Measurements from ENCODE around the gene SORCS1. TPM values are rescaled to one million over a fixed set of nuclear protein-coding genes. Genes with fewer than 3 reads are reported as not detected.
"Not testable (repeated sequence)": the region's sequence is repeated elsewhere in the genome, so short reads cannot be mapped to it uniquely, and the experiment has no call there.

SORCS1 gene
- total RNA-seq, 1 experiment from 2014 or later = 0.64 TPM

GRCh38 chr10:106947643-106948042, 216.9 kb downstream of the SORCS1 start:
- no peak for DNase-seq (ENCODE audit: low spot score)

- DNase-seq (ENCODE audit: low spot score) = peak; percentile 14
Measured at GRCh38 chr10:106942035-106942662, 222.4 kb downstream of the SORCS1 start.

- no peak for DNase-seq (ENCODE audit: low spot score)
Measured at GRCh38 chr10:106941297-106942034, 223.0 kb downstream of the SORCS1 start.

- DNase-seq (ENCODE audit: low spot score) = peak; percentile 51
Measured at GRCh38 chr10:106938513-106938912, 226.0 kb downstream of the SORCS1 start.

- DNase-seq (ENCODE audit: low spot score) = no peak
Measured at GRCh38 chr10:106935978-106936451, 228.5 kb downstream of the SORCS1 start.

GRCh38 chr10:106931853-106932249, 232.7 kb downstream of the SORCS1 start:
- no peak for DNase-seq (ENCODE audit: low spot score)

GRCh38 chr10:106931159-106931852, 233.2 kb downstream of the SORCS1 start:
- DNase-seq (ENCODE audit: low spot score) = no peak

- DNase-seq (ENCODE audit: low spot score) = no peak
Measured at GRCh38 chr10:106930751-106931150, 233.8 kb downstream of the SORCS1 start.

GRCh38 chr10:106929291-106929895, 235.1 kb downstream of the SORCS1 start:
- DNase-seq (ENCODE audit: low spot score) = no peak

GRCh38 chr10:106928151-106928550, 236.4 kb downstream of the SORCS1 start:
- not testable (repeated sequence) for DNase-seq (ENCODE audit: low spot score)

- no peak for DNase-seq (ENCODE audit: low spot score)
Measured at GRCh38 chr10:106925191-106925590, 239.3 kb downstream of the SORCS1 start.

GRCh38 chr10:106920538-106920937, 244.0 kb downstream of the SORCS1 start:
- DNase-seq (ENCODE audit: low spot score) = no peak

- no peak for DNase-seq (ENCODE audit: low spot score)
Measured at GRCh38 chr10:106919871-106920282, 244.6 kb downstream of the SORCS1 start.

- no peak for DNase-seq (ENCODE audit: low spot score)
Measured at GRCh38 chr10:106917452-106918055, 247.0 kb downstream of the SORCS1 start.

GRCh38 chr10:106914016-106914415, 250.5 kb downstream of the SORCS1 start:
- DNase-seq (ENCODE audit: low spot score) = no peak

GRCh38 chr10:106913348-106913747, 251.2 kb downstream of the SORCS1 start:
- no peak for DNase-seq (ENCODE audit: low spot score)

GRCh38 chr10:106911096-106911495, 253.4 kb downstream of the SORCS1 start:
- DNase-seq (ENCODE audit: low spot score) = no peak

- no peak for DNase-seq (ENCODE audit: low spot score)
Measured at GRCh38 chr10:106910666-106911065, 253.8 kb downstream of the SORCS1 start.

- DNase-seq (ENCODE audit: low spot score) = no peak
Measured at GRCh38 chr10:106908225-106908624, 256.3 kb downstream of the SORCS1 start.

- no peak for DNase-seq (ENCODE audit: low spot score)
Measured at GRCh38 chr10:106904209-106904608, 260.3 kb downstream of the SORCS1 start.

- no peak for DNase-seq (ENCODE audit: low spot score)
Measured at GRCh38 chr10:106903180-106903579, 261.3 kb downstream of the SORCS1 start.

Data from A172 (cell line).